GM19328 (cell line): ENCODE data around the gene SAMSN1.
A peak's percentile ranks its signal among the peaks of the same experiment; 100 is the strongest.

Experiments
- ATAC-seq: cut with Tn5 transposase; IDR thresholded peaks from one replicate; pipeline ENCODE4 v1.9.1; 2021; ENCODE audit warnings: mild to moderate bottlenecking, moderate library complexity; ENCODE audit not compliant: unreplicated experiment

The SAMSN1 gene

GRCh38 chr21:14545906-14546480 is at the start of gene SAMSN1:
Gene SAMSN1, minus strand, starts transcription at chr21:14546315. Its CDS starts 54 bp downstream, at chr21:14546261.
- peak; percentile 82 for ATAC-seq

DNA sequence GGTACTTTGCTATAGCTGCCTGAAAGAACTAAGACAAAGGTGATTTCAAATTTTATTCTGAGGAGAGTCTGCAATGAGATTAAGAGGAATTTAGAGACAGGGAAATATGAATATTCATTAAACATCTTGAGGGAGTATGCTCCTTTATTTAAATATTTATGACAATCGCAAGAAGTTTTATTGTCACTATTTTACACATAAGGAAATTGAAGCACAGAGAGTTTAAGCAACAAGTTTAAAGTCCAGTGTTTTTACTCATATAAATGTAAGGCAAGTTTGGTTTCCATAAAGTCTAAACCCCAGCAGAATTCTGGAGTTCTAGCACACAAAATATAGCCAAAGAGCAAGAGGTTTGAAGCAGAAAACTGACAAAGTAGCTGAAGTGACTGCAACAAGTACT is 49.3 kb upstream of the SAMSN1 start:
- ATAC-seq: no peak

DNA sequence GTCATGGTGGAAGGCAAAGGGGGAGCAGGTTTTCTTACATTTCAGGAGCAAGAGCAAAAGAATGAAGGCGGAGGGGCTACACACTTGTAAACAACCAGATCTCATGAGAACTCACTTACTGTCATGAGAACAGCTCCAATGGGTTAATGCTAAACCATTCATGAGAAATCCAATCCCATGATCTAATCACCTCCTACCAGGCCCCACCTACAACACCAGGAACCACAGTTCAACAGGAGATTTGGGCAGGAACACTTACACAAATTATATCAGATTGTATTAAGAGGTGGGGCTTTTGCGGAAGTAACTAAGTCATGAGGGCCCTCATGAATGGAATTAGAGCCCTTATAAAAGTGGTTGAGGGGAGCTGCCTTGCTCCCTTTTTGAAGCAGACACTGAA is 48.9 kb upstream of the SAMSN1 start:
- no peak for ATAC-seq

GRCh38 chr21:14593230-14593629 is 47.1 kb upstream of the SAMSN1 start:
- no peak for ATAC-seq

DNA sequence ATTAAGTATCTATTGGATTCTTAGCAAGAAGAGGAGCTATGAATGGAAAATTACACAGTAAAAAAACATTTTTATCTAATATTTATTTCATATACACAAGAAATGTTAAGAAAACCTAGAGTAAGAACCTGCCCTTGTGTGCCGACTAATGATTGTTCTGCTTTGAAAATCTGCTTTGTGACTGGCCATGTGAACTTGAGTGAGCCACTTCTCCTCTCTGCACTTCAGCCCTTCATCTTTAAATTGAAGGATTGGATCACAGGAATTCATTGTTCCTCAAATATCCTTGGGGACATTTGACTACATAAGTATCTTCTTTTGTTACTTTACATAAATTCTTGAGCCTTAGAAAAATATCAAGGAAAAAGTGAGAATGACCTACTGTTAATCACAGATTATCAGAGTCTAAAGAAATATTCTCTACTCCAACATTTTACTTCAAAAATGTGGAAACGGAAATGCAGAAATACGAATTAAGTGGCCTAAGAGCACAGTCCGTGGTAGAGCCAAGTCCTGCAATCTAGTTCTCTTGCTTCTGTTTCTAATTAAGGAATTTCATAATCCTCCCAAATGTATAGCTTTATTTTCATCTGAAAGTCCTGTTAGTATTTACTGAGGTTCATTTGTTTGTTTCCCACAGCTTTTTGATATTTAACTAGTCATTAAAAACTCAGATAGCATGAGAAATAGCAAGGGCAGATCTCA is 46.3 kb upstream of the SAMSN1 start:
- no peak for ATAC-seq

DNA sequence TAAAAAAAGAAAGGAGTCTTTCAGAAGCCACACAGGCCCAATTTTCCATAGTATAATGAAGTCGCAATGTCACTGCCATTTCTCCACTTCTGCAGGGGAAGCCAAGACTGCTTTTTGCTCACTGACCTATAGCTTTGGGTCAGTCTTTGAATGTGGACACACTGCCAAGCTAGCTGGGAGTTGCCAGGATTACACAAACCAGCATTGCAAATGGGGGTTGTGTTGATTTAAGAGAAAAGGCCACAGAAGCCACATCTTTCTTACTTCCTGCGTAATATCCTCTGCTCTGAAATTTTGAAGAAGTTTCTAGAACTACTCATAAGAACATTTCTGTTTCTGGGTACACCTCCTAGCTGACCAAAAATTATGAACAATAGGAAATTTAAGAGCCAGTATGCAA is 45.8 kb upstream of the SAMSN1 start:
- no peak for ATAC-seq

GRCh38 chr21:14591377-14591776 is 45.3 kb upstream of the SAMSN1 start:
- no peak for ATAC-seq

- ATAC-seq: peak; percentile 70
Measured at GRCh38 chr21:14589855-14590563, 43.9 kb upstream of the SAMSN1 start.

GRCh38 chr21:14587266-14587665 is 41.2 kb upstream of the SAMSN1 start:
- ATAC-seq: no peak

DNA sequence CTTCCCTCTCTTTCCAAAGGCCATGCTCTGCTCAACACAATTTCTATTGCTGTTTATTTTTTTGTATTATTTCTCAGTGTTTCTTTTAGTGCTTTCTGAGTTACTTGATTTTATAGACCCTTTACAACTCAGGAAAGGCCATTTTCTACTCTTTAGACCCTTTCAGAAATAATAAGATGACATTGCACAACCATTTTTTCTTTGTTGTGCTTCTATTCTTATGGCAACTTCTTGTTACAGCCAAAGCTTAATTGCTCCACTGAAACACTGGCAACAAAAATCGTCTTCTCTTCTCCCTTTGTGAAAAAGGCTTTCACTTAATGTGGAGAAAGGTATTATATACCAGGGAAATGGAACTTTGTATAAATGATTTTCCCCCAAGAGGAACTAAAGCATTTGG is 39.0 kb upstream of the SAMSN1 start:
- ATAC-seq: no peak

- no peak for ATAC-seq
Measured at GRCh38 chr21:14584357-14585095, 38.4 kb upstream of the SAMSN1 start.

GRCh38 chr21:14583629-14584255 is 37.6 kb upstream of the SAMSN1 start:
- no peak for ATAC-seq

DNA sequence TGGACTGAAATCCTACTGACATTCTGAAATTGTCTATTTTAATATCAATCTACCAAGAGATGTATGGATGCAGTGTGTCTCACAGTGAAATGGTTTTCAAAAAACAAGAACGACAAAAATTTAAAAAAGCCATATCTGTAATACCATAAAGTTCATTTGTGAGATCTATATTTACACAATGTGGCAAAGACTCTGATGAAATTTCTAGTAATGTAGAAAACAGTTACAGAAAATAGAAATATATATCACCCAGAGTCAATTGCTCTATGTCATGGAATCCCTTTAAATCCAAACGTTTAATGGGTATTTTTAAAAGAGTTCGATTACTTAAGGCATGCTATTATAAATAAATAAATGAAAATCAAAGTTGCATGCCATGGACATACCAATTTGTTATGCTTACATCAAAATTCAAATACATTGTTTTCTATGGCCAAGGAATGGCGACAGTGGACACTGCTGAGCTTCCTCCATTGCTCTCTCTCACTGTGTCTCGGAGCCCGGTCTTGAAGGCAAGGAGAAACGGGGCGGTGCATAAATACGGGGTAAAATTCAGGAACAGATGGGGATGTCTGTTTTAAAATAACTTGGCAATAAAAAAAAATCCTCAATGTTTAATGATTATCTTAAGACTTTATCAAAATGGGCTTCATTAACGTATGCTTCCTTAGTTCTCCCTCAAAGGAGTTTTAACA is 37.0 kb upstream of the SAMSN1 start:
- no peak for ATAC-seq

GRCh38 chr21:14581902-14582457 is 35.9 kb upstream of the SAMSN1 start:
- ATAC-seq: no peak

DNA sequence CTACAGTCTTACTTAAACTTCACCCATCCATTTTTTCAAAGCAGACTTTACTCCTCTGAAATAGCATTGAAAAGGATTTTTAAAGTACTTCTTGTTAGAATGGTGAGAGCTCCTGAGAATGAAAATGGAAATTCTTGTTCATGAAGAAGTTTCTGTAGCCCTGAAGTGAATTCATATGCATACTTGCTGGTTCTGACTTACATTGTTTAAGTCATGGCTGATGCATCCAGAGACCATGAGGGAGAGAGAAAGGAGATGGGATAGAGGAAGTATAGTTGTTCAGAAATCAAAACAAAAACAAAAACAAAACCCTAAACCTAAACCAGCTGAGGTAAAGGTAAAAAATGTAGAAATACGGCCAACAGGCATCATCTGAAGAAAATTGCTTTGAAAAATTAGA is 27.1 kb upstream of the SAMSN1 start:
- ATAC-seq: no peak

DNA sequence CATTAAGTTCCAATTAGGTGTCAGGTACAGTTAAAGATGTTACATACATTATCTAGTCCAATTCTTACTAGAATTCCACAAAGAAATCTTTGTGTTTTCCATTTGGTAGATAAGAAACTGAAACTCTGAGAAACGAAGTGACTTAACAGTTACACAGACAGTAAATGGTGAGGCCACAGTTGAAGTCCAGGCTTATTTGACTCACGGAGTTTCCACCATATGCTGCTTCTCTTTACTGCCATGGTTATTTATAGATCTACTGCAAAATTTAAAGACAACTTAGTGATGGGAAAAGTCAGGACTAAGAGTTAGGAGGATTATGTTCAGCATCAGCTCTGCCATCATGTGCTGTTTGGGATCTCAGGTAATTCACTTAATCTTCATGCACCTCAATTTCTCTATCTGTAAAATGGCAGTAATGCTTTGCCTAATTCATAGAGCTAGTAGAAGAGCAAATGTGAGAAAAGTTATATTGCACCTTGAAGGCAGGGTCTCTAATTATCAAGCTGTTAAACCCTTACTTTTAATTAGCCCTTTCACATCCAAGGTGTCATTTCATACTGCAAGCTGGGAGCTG is 26.2 kb upstream of the SAMSN1 start:
- ATAC-seq: no peak

GRCh38 chr21:14569868-14570267 is 23.8 kb upstream of the SAMSN1 start:
- ATAC-seq: no peak

GRCh38 chr21:14569026-14569621 is 23.0 kb upstream of the SAMSN1 start:
- no peak for ATAC-seq
